ENCODE data around the gene CDKN2C.
"Not testable (repeated sequence)": the region's sequence is repeated elsewhere in the genome, so short reads cannot be mapped to it uniquely, and the experiment has no call there.

CDKN2C gene

GRCh38 chr1:50969611-50970508 is at the start of gene CDKN2C:
Gene CDKN2C (plus strand): TSS chr1:50970245. CDS start chr1:50970369, 124 bp downstream.
- DNase-seq (ENCODE audit: low spot score): peak; percentile 86

- no peak for DNase-seq (ENCODE audit: low spot score)
Observed at GRCh38 chr1:50920409-50920808, 49.6 kb upstream of the CDKN2C start.

GRCh38 chr1:50921029-50921428 is 49.0 kb upstream of the CDKN2C start:
- DNase-seq (ENCODE audit: low spot score): no peak

DNA sequence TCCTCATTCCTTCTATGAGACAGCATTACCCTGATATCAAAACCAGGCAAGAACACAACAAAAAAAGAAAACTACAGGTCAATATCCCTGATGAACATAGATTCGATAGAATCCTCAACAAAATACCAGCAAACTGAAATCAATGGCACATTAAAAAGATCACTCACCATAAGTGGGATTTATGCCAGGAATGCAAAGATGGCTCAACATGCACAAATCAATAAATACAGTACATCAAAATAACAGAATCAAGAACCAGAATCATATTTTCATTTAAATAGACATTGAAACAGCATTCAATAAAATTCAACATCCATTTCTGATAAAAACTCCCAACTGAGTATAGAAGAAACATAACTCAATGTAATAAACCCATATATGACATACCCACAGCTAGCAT is 46.5 kb upstream of the CDKN2C start:
- no peak for DNase-seq (ENCODE audit: low spot score)

GRCh38 chr1:50929376-50929958 is 40.6 kb upstream of the CDKN2C start:
- peak; percentile 50 for DNase-seq (ENCODE audit: low spot score)

DNA sequence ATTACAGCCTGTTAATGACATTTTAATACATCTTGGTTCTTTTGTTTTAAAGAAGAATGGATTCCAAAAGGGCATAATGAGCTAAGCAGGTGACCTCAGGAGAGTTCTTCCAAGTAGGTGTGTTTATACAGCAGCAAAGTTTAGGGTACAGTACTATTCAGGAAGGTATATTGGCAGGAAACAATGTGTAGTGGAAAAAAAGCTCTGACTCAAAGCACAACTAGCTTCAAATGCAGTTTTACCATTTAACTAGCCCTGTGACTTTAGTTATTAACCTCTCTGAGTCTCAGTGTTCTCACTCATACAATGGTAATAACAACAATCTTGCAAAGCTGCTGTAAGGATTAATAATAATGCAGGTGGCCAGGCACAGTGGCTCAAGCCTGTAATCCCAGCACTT is 39.9 kb upstream of the CDKN2C start:
- no peak for DNase-seq (ENCODE audit: low spot score)

DNA sequence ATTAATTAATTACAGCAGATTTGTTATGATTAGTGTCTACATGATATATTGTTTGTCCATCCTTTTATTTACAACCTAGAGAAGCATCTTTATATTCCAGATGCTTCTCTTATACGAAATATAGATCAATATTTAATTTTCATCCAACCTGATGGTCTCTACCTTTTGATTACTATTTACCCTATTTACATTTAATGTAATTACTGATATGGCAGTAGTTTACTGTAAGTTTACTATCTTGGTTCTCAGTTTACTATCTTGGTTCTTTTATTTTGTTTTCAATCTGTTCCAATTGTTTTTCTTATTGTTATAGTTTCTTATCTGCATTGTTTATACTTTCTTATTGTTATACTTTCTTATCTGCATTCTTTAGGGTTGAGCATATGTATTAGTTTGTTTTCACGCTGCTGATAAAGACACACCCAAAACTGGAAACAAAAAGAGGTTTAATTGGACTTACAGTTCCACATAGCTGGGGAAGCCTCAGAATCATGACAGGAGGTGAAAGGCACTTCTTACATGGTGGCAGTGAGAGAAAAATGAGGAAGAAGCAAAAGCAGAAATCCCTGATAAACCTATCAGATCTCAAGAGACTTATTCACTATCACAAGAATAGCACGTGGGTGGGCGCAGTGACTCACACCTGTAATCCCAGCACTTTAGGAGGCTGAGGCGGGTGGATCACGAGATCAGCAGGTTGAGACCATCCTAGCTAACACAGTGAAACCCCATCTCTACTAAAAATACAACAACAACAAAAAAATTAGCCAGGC is 38.9 kb upstream of the CDKN2C start:
- DNase-seq (ENCODE audit: low spot score): no peak

DNA sequence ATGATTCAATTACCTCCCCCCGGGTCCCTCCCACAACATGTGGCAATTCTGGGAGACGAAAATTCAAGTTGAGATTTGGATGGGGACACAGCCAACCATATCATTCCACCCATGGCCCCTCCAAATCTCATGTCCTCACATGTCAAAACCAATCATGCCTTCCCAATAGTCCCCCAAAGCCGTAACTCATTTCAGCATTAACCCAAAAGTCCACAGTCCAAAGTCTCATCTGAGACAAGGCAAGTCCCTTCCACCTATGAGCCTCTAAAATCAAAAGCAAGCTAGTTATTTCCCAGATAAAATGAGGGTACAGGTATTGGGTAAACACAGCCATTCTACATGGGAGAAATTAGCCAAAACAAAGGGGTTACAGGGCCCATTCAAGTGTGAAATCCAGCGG is 38.0 kb upstream of the CDKN2C start:
- DNase-seq (ENCODE audit: low spot score): not testable (repeated sequence)

- not testable (repeated sequence) for DNase-seq (ENCODE audit: low spot score)
Observed at GRCh38 chr1:50933770-50934169, 36.3 kb upstream of the CDKN2C start.

DNA sequence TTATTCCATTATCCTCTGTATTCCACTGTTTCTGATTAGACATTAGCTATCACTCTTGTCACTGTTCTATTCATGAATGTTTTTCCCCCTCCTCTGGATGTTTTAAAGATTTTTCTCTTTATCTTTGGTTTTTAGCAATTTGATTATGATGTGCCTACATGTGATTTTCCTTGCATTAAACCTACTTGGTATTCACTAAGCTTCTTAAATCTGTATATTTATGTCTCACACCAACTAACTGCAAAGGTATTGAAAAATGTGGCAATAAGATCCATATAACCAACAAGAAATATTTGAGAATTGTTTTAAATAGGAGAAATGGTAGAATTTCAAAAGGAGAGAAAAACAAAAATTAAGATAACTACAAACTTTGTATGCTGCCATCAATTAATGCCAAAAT is 35.2 kb upstream of the CDKN2C start:
- no peak for DNase-seq (ENCODE audit: low spot score)

DNA sequence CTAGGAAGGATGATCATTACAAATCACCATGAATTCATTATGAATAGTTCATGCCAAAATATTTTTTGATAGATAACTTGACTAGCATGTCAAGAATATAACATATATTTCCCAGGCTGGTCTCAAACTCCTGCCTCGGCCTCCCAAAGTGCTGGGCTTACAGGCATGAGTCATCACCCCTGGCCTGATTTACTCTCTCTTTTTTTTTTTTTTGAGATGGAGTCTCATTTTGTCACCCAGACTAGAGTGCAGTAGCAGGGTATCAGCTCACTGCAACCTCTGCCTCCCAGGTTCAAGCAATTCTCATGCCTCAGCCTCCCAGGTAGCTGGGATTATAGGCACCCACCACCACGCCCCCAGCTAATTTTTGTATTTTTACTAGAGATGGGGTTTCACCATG is 34.8 kb upstream of the CDKN2C start:
- not testable (repeated sequence) for DNase-seq (ENCODE audit: low spot score)

DNA sequence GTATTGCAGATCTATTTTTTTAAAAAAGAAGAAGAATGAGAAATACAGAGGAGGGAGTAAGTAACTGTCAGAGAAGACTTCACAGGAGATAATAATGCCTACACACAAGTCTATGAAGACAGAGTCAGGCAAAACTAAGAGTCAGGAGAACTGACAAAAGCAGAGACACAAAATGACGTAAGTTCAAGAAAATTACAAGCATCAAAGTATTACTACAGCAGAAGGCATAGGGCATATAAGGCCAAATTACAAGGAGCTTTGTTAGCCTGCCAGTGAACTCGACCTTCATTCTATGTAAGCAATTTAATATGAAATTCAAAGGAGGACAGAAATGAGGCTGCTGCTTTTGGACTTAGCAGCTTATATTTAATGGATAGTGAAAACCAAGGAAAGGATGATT is 33.7 kb upstream of the CDKN2C start:
- DNase-seq (ENCODE audit: low spot score): no peak

GRCh38 chr1:50940291-50940690 is 29.8 kb upstream of the CDKN2C start:
- DNase-seq (ENCODE audit: low spot score): no peak

- DNase-seq (ENCODE audit: low spot score): no peak
Observed at GRCh38 chr1:50942334-50942733, 27.7 kb upstream of the CDKN2C start.

DNA sequence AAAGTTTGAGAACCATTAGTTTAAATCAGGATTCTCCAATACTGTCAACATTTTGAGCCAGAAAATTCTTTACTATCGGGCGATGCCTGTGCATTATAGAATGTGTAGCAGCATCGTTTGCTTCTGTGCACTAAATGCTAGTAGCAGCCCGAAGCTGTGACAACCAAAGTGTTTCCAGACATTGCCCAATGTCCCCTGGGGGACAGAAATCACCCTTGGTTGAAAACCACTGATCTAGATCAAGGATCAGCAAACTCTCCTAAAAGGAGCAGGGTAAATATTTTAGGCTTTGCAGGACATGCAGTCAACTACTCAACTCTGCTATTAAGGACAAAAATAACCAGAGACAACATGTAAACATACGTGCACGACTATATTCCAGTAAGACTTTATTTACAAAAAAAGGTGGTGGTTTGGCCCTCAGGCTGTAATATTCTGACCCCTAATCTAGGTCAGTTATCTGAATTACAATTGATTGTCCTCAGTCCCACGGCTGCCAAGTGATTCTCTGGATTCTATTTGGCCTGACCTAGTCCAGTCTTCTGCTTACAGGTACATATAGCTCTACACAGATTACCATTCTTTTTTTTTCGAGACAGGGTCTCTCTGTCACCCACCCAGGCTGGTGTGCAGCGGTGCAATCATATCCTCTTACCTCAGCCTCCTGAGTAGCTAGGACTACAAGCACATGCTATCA is 20.6 kb upstream of the CDKN2C start:
- no peak for DNase-seq (ENCODE audit: low spot score)

- DNase-seq (ENCODE audit: low spot score): no peak
Observed at GRCh38 chr1:50950396-50950795, 19.6 kb upstream of the CDKN2C start.

- DNase-seq (ENCODE audit: low spot score): not testable (repeated sequence)
Observed at GRCh38 chr1:50952566-50952965, 17.5 kb upstream of the CDKN2C start.

DNA sequence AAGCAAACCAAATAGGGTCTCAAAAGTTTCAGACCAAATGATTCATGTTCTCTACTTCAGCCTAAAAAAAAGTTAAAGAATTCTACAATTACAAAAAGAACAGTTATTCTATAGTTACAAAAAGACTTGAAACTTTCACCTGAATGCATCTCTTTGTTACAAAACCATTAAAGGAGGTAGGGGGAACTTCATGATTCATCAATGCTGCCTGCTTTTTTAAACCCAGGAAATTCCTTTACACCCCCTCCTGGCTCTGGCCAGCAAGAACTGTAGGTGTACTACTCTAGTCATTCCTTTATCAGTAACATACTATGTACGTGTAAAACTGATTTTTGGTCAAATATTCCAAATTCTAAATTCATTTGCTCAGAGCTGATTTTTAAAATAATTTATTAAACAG is 14.9 kb upstream of the CDKN2C start:
- no peak for DNase-seq (ENCODE audit: low spot score)

- no peak for DNase-seq (ENCODE audit: low spot score)
Observed at GRCh38 chr1:50959303-50959912, 10.6 kb upstream of the CDKN2C start.

DNA sequence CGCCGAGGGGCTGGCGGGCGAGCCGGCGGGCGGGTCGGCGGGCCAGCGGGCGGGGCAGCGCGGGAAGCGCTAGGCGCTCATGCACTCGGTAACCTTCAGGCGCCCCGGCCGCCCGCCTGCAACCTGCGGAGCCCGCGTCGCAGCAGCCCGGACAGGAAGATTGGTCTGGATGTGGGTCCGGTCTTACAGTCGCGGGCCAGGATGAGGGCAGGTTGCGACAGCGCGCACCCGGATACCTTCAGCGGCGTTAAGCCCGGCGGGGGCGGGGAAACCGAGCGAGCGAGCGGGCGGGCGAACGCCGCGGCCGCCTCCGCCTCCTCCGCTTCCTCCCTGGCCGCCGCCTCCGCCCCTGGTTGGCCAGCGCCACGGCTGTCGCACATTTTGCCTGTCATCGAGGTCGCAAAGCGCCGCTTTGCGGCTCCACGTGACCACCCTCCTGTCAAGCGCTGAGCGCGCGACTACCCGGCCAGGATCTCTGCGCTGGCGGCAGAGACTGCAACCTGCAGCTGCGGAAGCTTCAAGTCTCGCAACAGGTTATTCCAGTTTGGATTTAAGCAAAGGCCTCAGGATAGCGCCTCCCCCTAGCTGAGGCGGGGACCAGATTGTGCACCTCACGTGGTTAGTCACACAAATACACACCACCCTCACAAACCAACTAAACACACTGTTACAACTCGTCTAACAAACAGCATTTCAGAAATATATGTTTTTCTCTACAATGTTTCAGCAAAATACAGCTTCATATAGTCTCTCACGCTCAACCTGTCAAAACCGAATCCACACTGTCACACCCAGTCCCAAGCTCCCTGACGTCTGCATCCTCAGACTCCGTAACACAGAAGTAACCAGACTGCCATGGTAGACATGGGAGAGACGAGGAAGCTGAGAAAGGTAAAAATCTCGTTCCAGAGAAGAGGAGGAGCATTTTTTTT is 9.9 kb upstream of the CDKN2C start, which contains the start of gene FAF1:
Gene FAF1, minus strand, starts transcription at position 355 of the 932 bp plus-strand sequence. CDS start 456 bp downstream, outside the sequence.
- DNase-seq (ENCODE audit: low spot score): peak; percentile 94

Data from globus pallidus (tissue), 1 donor.